ENCODE data around the gene LTF.

Gene LTF

GRCh38 chr3:46492890-46493547 is 28.3 kb upstream of the LTF start:
- DNase-seq: no peak
- TF ChIP-seq CTCF (IDR thresholded peaks at IDR 0.05): no peak
- H3K9me3 Mint-ChIP-seq: peaks cover 24% of the 10 kb centered on the region
- H3K36me3 Mint-ChIP-seq (ENCODE audit: low read depth): no peaks in the 10 kb centered on the region
- no peak overlapping the region for H3K27ac Mint-ChIP-seq
- peaks cover 16% of the 10 kb centered on the region for H3K4me1 Mint-ChIP-seq
- H3K27me3 Mint-ChIP-seq (ENCODE audit: low read depth, poor library complexity): peaks cover 3% of the 10 kb centered on the region
- no peak overlapping the region for H3K4me3 Mint-ChIP-seq

GRCh38 chr3:46491089-46492070 is 26.7 kb upstream of the LTF start:
- no peaks in the 10 kb centered on the region for H3K36me3 Mint-ChIP-seq (ENCODE audit: low read depth)
- peaks cover 24% of the 10 kb centered on the region for H3K9me3 Mint-ChIP-seq
- H3K27me3 Mint-ChIP-seq (ENCODE audit: low read depth, poor library complexity): peaks cover 6% of the 10 kb centered on the region
- no peak overlapping the region for H3K4me3 Mint-ChIP-seq
- peaks cover 16% of the 10 kb centered on the region for H3K4me1 Mint-ChIP-seq
- no peak for DNase-seq
- H3K27ac Mint-ChIP-seq: no peak overlapping the region
- TF ChIP-seq CTCF (IDR thresholded peaks at IDR 0.05): no peak

GRCh38 chr3:46490338-46491084 is 25.8 kb upstream of the LTF start:
- H3K27me3 Mint-ChIP-seq (ENCODE audit: low read depth, poor library complexity): peaks cover 13% of the 10 kb centered on the region
- H3K27ac Mint-ChIP-seq: no peak overlapping the region
- TF ChIP-seq CTCF (IDR thresholded peaks at IDR 0.05): no peak
- H3K4me3 Mint-ChIP-seq: no peak overlapping the region
- H3K36me3 Mint-ChIP-seq (ENCODE audit: low read depth): no peaks in the 10 kb centered on the region
- no peak for DNase-seq
- H3K4me1 Mint-ChIP-seq: peaks cover 24% of the 10 kb centered on the region
- peaks cover 17% of the 10 kb centered on the region for H3K9me3 Mint-ChIP-seq

- no peak for TF ChIP-seq CTCF (IDR thresholded peaks at IDR 0.05)
- Mint-ChIP-seq H3K27ac (no peak overlapping the region), H3K36me3 (ENCODE audit: low read depth) (no peaks in the 10 kb centered on the region), H3K9me3 (peaks cover 17% of the 10 kb centered on the region), H3K27me3 (ENCODE audit: low read depth, poor library complexity) (peaks cover 13% of the 10 kb centered on the region), H3K4me3 (no peak overlapping the region), H3K4me1 (peaks cover 27% of the 10 kb centered on the region)
- DNase-seq: no peak
These were observed 25.2 kb upstream of the LTF start for GRCh38 chr3:46489875-46490274.

- H3K4me3 Mint-ChIP-seq: no peak overlapping the region
- H3K4me1 Mint-ChIP-seq: peaks cover 27% of the 10 kb centered on the region
- H3K36me3 Mint-ChIP-seq (ENCODE audit: low read depth): no peaks in the 10 kb centered on the region
- peaks cover 14% of the 10 kb centered on the region for H3K27me3 Mint-ChIP-seq (ENCODE audit: low read depth, poor library complexity)
- no peak overlapping the region for H3K27ac Mint-ChIP-seq
- H3K9me3 Mint-ChIP-seq: peaks cover 16% of the 10 kb centered on the region
- DNase-seq: no peak
- TF ChIP-seq CTCF (IDR thresholded peaks at IDR 0.05): no peak
These were observed 24.7 kb upstream of the LTF start for GRCh38 chr3:46489381-46489780.

Measured in nephron progenitor cell (in vitro differentiated cells).